BJ (cell line): ENCODE measurements around the gene CAPN1. TPM values are rescaled to one million over a fixed set of nuclear protein-coding genes. Genes with fewer than 3 reads are reported as not detected.

ENCODE experiments used
- CTCF ChIA-PET: fragments of 350-600 bp; formaldehyde crosslinking; extraction: SDS; loops from one replicate; lab custom pipeline; 2021; ENCODE audit warnings: antibody characterized with exemption, inconsistent platforms; lab: Yijun Ruan, JAX
- POLR2A ChIA-PET: fragments of 300-600 bp; sonication (Branson Sonifier 250); formaldehyde crosslinking; extraction: SDS; loops from one replicate; lab custom pipeline; 2021; ENCODE audit warnings: antibody characterized with exemption; lab: Charles Lee
- DNase-seq: peaks from one replicate; pipeline ENCODE4 v3.0.0-alpha.2; 2011; ENCODE audit warnings: low read depth
- H3K27me3 ChIP-seq: 2 replicates; pipeline ENCODE4 v1.6.0; 2011; ENCODE audit warnings: low read length; ENCODE audit not compliant: control insufficient read depth, insufficient read depth
- H3K36me3 ChIP-seq: 2 replicates; pipeline ENCODE4 v1.5.1; 2011; ENCODE audit warnings: low read length; ENCODE audit not compliant: control insufficient read depth, insufficient read depth
- H3K4me3 ChIP-seq: 2 replicates; pipeline ENCODE4 v1.5.1; 2011; ENCODE audit warnings: low read depth, mild to moderate bottlenecking, control low read depth, low read length
- polyA plus RNA-seq: library from polyadenylated mRNA; depleted of rRNA; stranded (reverse); fragments of >200 nt; gene quantifications from 2 replicates; pipeline ENCODE4 v1.2.3, GENCODE V29; 2011; rRNA removed
- small RNA-seq: library from RNA; depleted of rRNA; stranded (forward); fragments of <200 nt; gene quantifications from one replicate; pipeline ENCODE3, GENCODE V24; 2012; ENCODE audit warnings: low replicate concordance, low read depth; ENCODE audit not compliant: insufficient read length
- TF ChIP-seq, protein P1 (sequence below): IDR thresholded peaks from 2 replicates; pipeline ENCODE4 v1.5.1; 2011; ENCODE audit warnings: low read depth, mild to moderate bottlenecking, control low read depth, inconsistent platforms, low read length, moderate library complexity; ENCODE audit not compliant: insufficient read depth

Gene CAPN1
- polyA plus RNA-seq, 1 experiment: 181 TPM

GRCh38 chr11:65254724-65255123 is 73.0 kb downstream of the CAPN1 start:
- TF ChIP-seq, protein P1, sequence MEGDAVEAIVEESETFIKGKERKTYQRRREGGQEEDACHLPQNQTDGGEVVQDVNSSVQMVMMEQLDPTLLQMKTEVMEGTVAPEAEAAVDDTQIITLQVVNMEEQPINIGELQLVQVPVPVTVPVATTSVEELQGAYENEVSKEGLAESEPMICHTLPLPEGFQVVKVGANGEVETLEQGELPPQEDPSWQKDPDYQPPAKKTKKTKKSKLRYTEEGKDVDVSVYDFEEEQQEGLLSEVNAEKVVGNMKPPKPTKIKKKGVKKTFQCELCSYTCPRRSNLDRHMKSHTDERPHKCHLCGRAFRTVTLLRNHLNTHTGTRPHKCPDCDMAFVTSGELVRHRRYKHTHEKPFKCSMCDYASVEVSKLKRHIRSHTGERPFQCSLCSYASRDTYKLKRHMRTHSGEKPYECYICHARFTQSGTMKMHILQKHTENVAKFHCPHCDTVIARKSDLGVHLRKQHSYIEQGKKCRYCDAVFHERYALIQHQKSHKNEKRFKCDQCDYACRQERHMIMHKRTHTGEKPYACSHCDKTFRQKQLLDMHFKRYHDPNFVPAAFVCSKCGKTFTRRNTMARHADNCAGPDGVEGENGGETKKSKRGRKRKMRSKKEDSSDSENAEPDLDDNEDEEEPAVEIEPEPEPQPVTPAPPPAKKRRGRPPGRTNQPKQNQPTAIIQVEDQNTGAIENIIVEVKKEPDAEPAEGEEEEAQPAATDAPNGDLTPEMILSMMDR: no peak
- ChIA-PET POLR2A (interaction anchor here (1.2 kb wide), 1 partner anchor 73 kb away, joined by 4 read pairs; the partner anchor contains the start of gene CAPN1), CTCF (interaction anchor here (0.6 to 2.2 kb wide), 8 partner anchors 30 to 137 kb away, joined by 3 to 6 read pairs (median 4); partner anchors contain the start of genes CAPN1, CDC42EP2 and ZNHIT2)
- Histone ChIP-seq H3K4me3 (no peak overlapping the region), H3K36me3 (no peaks in the 10 kb centered on the region), H3K27me3 (no peaks in the 10 kb centered on the region)
- no peak for DNase-seq

GRCh38 chr11:65258988-65259387 is 77.3 kb downstream of the CAPN1 start:
- CTCF ChIA-PET: interaction anchor here (1.1 kb wide), 1 partner anchor 55 kb away, joined by 3 read pairs; no protein-coding TSS in a partner anchor
- Histone ChIP-seq H3K36me3 (no peaks in the 10 kb centered on the region), H3K4me3 (no peak overlapping the region), H3K27me3 (no peaks in the 10 kb centered on the region)
- TF ChIP-seq, protein P1: no peak
- POLR2A ChIA-PET: no interaction called here
- no peak for DNase-seq

- no peaks in the 10 kb centered on the region for H3K36me3 ChIP-seq
- no peak for DNase-seq
- no peaks in the 10 kb centered on the region for H3K27me3 ChIP-seq
- POLR2A ChIA-PET: no interaction called here
- CTCF ChIA-PET: no interaction called here
- H3K4me3 ChIP-seq: no peak overlapping the region
- TF ChIP-seq, protein P1: no peak
These were observed 78.6 kb downstream of the CAPN1 start for GRCh38 chr11:65260302-65260701.

- TF ChIP-seq, protein P1: no peak
- Histone ChIP-seq H3K36me3 (no peaks in the 10 kb centered on the region), H3K27me3 (no peaks in the 10 kb centered on the region), H3K4me3 (peak overlapping the region; percentile 67)
- DNase-seq: no peak
- CTCF ChIA-PET: interaction anchor here (0.6 to 2.2 kb wide), 5 partner anchors 10 to 72 kb away, joined by 3 to 19 read pairs (median 6); partner anchors contain the start of genes CDC42EP2 and DPF2
- POLR2A ChIA-PET: no interaction called here
These were observed 79.2 kb downstream of the CAPN1 start for GRCh38 chr11:65260756-65261590.

Small RNA genes within 50 kb of the gene (small RNA-seq; reads per million reads assigned to genes)
- not detected for gene HIGD1AP10
- gene PDCL2P2: not detected
- not detected for gene RNU2-23P

Other genes starting within 250 kb of the CAPN1 start
- gene GPHA2, start 246.0 kb upstream of the CAPN1 start, polyA plus RNA-seq: not detected in 2 replicates
- gene MAJIN, start 209.8 kb upstream of the CAPN1 start, polyA plus RNA-seq: not detected in 2 replicates
- gene BATF2, start 185.0 kb upstream of the CAPN1 start, polyA plus RNA-seq: 1.1 and 1.5 TPM in 2 replicates
- 117 and 141 TPM in 2 replicates for gene ARL2, start 167.8 kb upstream of the CAPN1 start, polyA plus RNA-seq
- 8.3 and 15.3 TPM in 2 replicates for gene SNX15, start 154.5 kb upstream of the CAPN1 start, polyA plus RNA-seq
- 5.9 and 7.3 TPM in 2 replicates for gene SAC3D1, start 140.7 kb upstream of the CAPN1 start, polyA plus RNA-seq
- gene NAALADL1, start 123.4 kb upstream of the CAPN1 start, polyA plus RNA-seq: 25.4 and 38.7 TPM in 2 replicates
- gene CDCA5, start 97.9 kb upstream of the CAPN1 start, polyA plus RNA-seq: 10.7 and 11.9 TPM in 2 replicates
- 41.7 and 91.8 TPM in 2 replicates for gene ZFPL1, start 97.7 kb upstream of the CAPN1 start, polyA plus RNA-seq
- 61.8 and 86.2 TPM in 2 replicates for gene VPS51, start 85.7 kb upstream of the CAPN1 start, polyA plus RNA-seq
- gene TM7SF2, start 70.1 kb upstream of the CAPN1 start, polyA plus RNA-seq: 5.0 and 8.2 TPM in 2 replicates
- gene ZNHIT2, start 64.2 kb upstream of the CAPN1 start, polyA plus RNA-seq: 3.6 and 4.6 TPM in 2 replicates
- 474 and 610 TPM in 2 replicates for gene FAU, start 59.8 kb upstream of the CAPN1 start, polyA plus RNA-seq
- 54.4 and 68.5 TPM in 2 replicates for gene MRPL49, start 59.6 kb upstream of the CAPN1 start, polyA plus RNA-seq
- 13.3 and 33.4 TPM in 2 replicates for gene SYVN1, start 47.4 kb upstream of the CAPN1 start, polyA plus RNA-seq
- gene SPDYC, start 11.7 kb upstream of the CAPN1 start, polyA plus RNA-seq: not detected in 2 replicates
- gene POLA2, start 80.0 kb downstream of the CAPN1 start, polyA plus RNA-seq: 11.8 and 14.5 TPM in 2 replicates
- gene CDC42EP2, start 132.9 kb downstream of the CAPN1 start, polyA plus RNA-seq: 11.7 and 23.2 TPM in 2 replicates
- 29.5 and 45.2 TPM in 2 replicates for gene DPF2, start 151.9 kb downstream of the CAPN1 start, polyA plus RNA-seq
- gene TIGD3, start 172.8 kb downstream of the CAPN1 start, polyA plus RNA-seq: 0.04 and 0.06 TPM in 2 replicates
- 1.1 and 2.1 TPM in 2 replicates for gene SLC25A45, start 200.7 kb downstream of the CAPN1 start, polyA plus RNA-seq
- gene FRMD8, start 204.7 kb downstream of the CAPN1 start, polyA plus RNA-seq: 15.0 and 21.6 TPM in 2 replicates
- gene NEAT1, start 240.9 kb downstream of the CAPN1 start, polyA plus RNA-seq: 59.2 and 87.2 TPM in 2 replicates